ENCODE results near the gene OGN.
A peak's percentile ranks its signal among the peaks of the same experiment; 100 is the strongest.
"Not testable (repeated sequence)": the region's sequence is repeated elsewhere in the genome, so short reads cannot be mapped to it uniquely, and the experiment has no call there.

Gene OGN

GRCh38 chr9:92404042-92404836, at the start of gene OGN:
Gene OGN (minus strand): TSS chr9:92404578. CDS start chr9:92403407, 1,171 bp downstream.
- DNase-seq (ENCODE audit: low spot score), result no peak

GRCh38 chr9:92446536-92446935, 42.2 kb upstream of the OGN start:
- no peak for DNase-seq (ENCODE audit: low spot score)

GRCh38 chr9:92444841-92445240, 40.5 kb upstream of the OGN start:
- no peak for DNase-seq (ENCODE audit: low spot score)

GRCh38 chr9:92440751-92441046, 36.3 kb upstream of the OGN start:
- DNase-seq (ENCODE audit: low spot score), result no peak

GRCh38 chr9:92439921-92440750, 35.8 kb upstream of the OGN start:
- peak; percentile 26 for DNase-seq (ENCODE audit: low spot score)

- no peak for DNase-seq (ENCODE audit: low spot score)
Observed at GRCh38 chr9:92438900-92439526, 34.6 kb upstream of the OGN start.

- no peak for DNase-seq (ENCODE audit: low spot score)
Observed at GRCh38 chr9:92435263-92435662, 30.9 kb upstream of the OGN start.

- no peak for DNase-seq (ENCODE audit: low spot score)
Observed at GRCh38 chr9:92432972-92433548, 28.7 kb upstream of the OGN start.

GRCh38 chr9:92432350-92432749, 28.0 kb upstream of the OGN start:
- no peak for DNase-seq (ENCODE audit: low spot score)

GRCh38 chr9:92429836-92430235, 25.5 kb upstream of the OGN start:
- DNase-seq (ENCODE audit: low spot score), result no peak

GRCh38 chr9:92426501-92427145, 22.2 kb upstream of the OGN start:
- DNase-seq (ENCODE audit: low spot score), result no peak

GRCh38 chr9:92425474-92425873, 21.1 kb upstream of the OGN start:
- DNase-seq (ENCODE audit: low spot score), result no peak

- no peak for DNase-seq (ENCODE audit: low spot score)
Observed at GRCh38 chr9:92424340-92424739, 20.0 kb upstream of the OGN start, which contains the start of gene OMD. Gene OMD (minus strand): TSS chr9:92424471. CDS start chr9:92417558, 6,913 bp downstream.

- no peak for DNase-seq (ENCODE audit: low spot score)
Observed at GRCh38 chr9:92423612-92424011, 19.2 kb upstream of the OGN start.

- no peak for DNase-seq (ENCODE audit: low spot score)
Observed at GRCh38 chr9:92422611-92423338, 18.4 kb upstream of the OGN start.

- DNase-seq (ENCODE audit: low spot score), result no peak
Observed at GRCh38 chr9:92414566-92414965, 10.2 kb upstream of the OGN start.

GRCh38 chr9:92411157-92411556, 6.8 kb upstream of the OGN start:
- DNase-seq (ENCODE audit: low spot score), result not testable (repeated sequence)

- no peak for DNase-seq (ENCODE audit: low spot score)
Observed at GRCh38 chr9:92408747-92409478, 4.5 kb upstream of the OGN start.

- DNase-seq (ENCODE audit: low spot score), result no peak
Observed at GRCh38 chr9:92407818-92408217, 3.4 kb upstream of the OGN start.

GRCh38 chr9:92406477-92406876, 2.1 kb upstream of the OGN start:
- DNase-seq (ENCODE audit: low spot score), result no peak

- DNase-seq (ENCODE audit: low spot score), result no peak
Observed at GRCh38 chr9:92405818-92406217, 1.4 kb upstream of the OGN start.
